Muscle of leg (tissue), 11 donors: Measurements from ENCODE around the gene CPA3. TPM values are rescaled to one million over a fixed set of nuclear protein-coding genes. Genes with fewer than 3 reads are reported as not detected.

ENCODE experiments used
- DNase-seq: peaks from one replicate; pipeline ENCODE4 v3.0.0; 2013
- H3K27ac ChIP-seq: one replicate; pipeline ENCODE4 v1.5.1; 2013; ENCODE audit warnings: mild to moderate bottlenecking, low read length, control low read depth
- H3K27me3 ChIP-seq: one replicate; pipeline ENCODE4 v1.6.1; 2013; ENCODE audit warnings: low read length; ENCODE audit not compliant: control insufficient read depth, insufficient read depth
- H3K36me3 ChIP-seq: one replicate; pipeline ENCODE4 v1.6.1; 2013; ENCODE audit warnings: low read length; ENCODE audit not compliant: control insufficient read depth, insufficient read depth
- H3K4me1 ChIP-seq: one replicate; pipeline ENCODE4 v1.6.1; 2013; ENCODE audit warnings: low read length; ENCODE audit not compliant: control insufficient read depth, insufficient read depth
- H3K4me3 ChIP-seq: one replicate; pipeline ENCODE4 v1.5.1; 2013; ENCODE audit warnings: low read length, control low read depth
- H3K9me3 ChIP-seq: replicated peaks from 2 replicates; pipeline ENCODE4 v1.6.1; 2013; ENCODE audit warnings: low read depth, low read length; ENCODE audit not compliant: control insufficient read depth
- WGBS: methylation state at CpG from one replicate; pipeline ENCODE4 v1.1.5; 2013; ENCODE audit warnings: missing lambda C conversion rate; ENCODE audit not compliant: insufficient coverage; 5-methylcytosine and 5-hydroxymethylcytosine counted together
- polyA plus RNA-seq, 8 donors: library from polyadenylated mRNA; unstranded; fragments of 120-200 nt; gene quantifications; one replicate each; pipeline versions ENCODE4 v1.2.1 to v1.2.3, GENCODE V29; 2013; ENCODE audit warnings: inconsistent platforms in 1 of 8, low replicate concordance in 1 of 8; ENCODE audit not compliant: insufficient read length in 8 of 8, insufficient read depth in 1 of 8
- total RNA-seq: library from RNA; stranded (reverse); fragments of 120-200 nt; gene quantifications from one replicate; pipeline ENCODE4 v1.2.4, GENCODE V29; 2013

CPA3 gene
- total and polyA plus RNA-seq, 9 donors, result 0.75 to 3.1 (median 1.3) TPM

GRCh38 chr3:148881286-148881685, 16.2 kb downstream of the CPA3 start:
- no peak overlapping the region for H3K27ac ChIP-seq
- no CpG with 5 or more reads among the region's 2 CpGs for WGBS
- no peaks in the 10 kb centered on the region for H3K27me3 ChIP-seq
- peaks cover 2% of the 10 kb centered on the region for H3K4me1 ChIP-seq
- H3K36me3 ChIP-seq, result no peaks in the 10 kb centered on the region
- DNase-seq, result no peak
- no peaks in the 10 kb centered on the region for H3K9me3 ChIP-seq
- no peak overlapping the region for H3K4me3 ChIP-seq

- no peaks in the 10 kb centered on the region for H3K36me3 ChIP-seq
- no peak overlapping the region for H3K27ac ChIP-seq
- DNase-seq, result peak; percentile 74
- no peaks in the 10 kb centered on the region for H3K9me3 ChIP-seq
- H3K4me3 ChIP-seq, result no peak overlapping the region
- H3K4me1 ChIP-seq, result peaks cover 2% of the 10 kb centered on the region
- WGBS, result no CpG with 5 or more reads among the region's 4 CpGs
- no peaks in the 10 kb centered on the region for H3K27me3 ChIP-seq
Measured at GRCh38 chr3:148882288-148882687, 17.2 kb downstream of the CPA3 start.

GRCh38 chr3:148883163-148883562, 18.1 kb downstream of the CPA3 start:
- 14% methylated on average over 1 of the region's 1 CpG for WGBS
- peak; percentile 15 for DNase-seq

GRCh38 chr3:148884261-148884660, 19.2 kb downstream of the CPA3 start:
- no peak for DNase-seq

More at GRCh38 chr3:148883163-148883562, 18.1 kb downstream of the CPA3 start:
- Histone ChIP-seq H3K36me3 (no peaks in the 10 kb centered on the region), H3K27me3 (no peaks in the 10 kb centered on the region), H3K27ac (no peak overlapping the region), H3K4me1 (peaks cover 2% of the 10 kb centered on the region), H3K4me3 (no peak overlapping the region), H3K9me3 (no peaks in the 10 kb centered on the region)

GRCh38 chr3:148889828-148890227, 24.7 kb downstream of the CPA3 start:
- H3K4me3 ChIP-seq, result no peak overlapping the region
- H3K27ac ChIP-seq, result no peak overlapping the region
- no peaks in the 10 kb centered on the region for H3K36me3 ChIP-seq
- no peaks in the 10 kb centered on the region for H3K27me3 ChIP-seq
- no peaks in the 10 kb centered on the region for H3K4me1 ChIP-seq
- no peak for DNase-seq
- WGBS, result no CpG with 5 or more reads among the region's 2 CpGs
- no peaks in the 10 kb centered on the region for H3K9me3 ChIP-seq

More at GRCh38 chr3:148884261-148884660, 19.2 kb downstream of the CPA3 start:
- no peaks in the 10 kb centered on the region for H3K27me3 ChIP-seq
- no peaks in the 10 kb centered on the region for H3K36me3 ChIP-seq
- H3K27ac ChIP-seq, result no peak overlapping the region
- no peaks in the 10 kb centered on the region for H3K9me3 ChIP-seq
- H3K4me1 ChIP-seq, result peaks cover 2% of the 10 kb centered on the region
- H3K4me3 ChIP-seq, result no peak overlapping the region

- Histone ChIP-seq H3K9me3 (no peaks in the 10 kb centered on the region), H3K4me3 (no peak overlapping the region), H3K4me1 (no peaks in the 10 kb centered on the region), H3K27me3 (no peaks in the 10 kb centered on the region), H3K36me3 (no peaks in the 10 kb centered on the region), H3K27ac (no peak overlapping the region)
- 29% methylated on average over 2 of the region's 3 CpGs for WGBS
- no peak for DNase-seq
Measured at GRCh38 chr3:148896062-148896461, 31.0 kb downstream of the CPA3 start.

GRCh38 chr3:148901987-148902791, 37.1 kb downstream of the CPA3 start:
- DNase-seq, result peak; percentile 2
- no peak overlapping the region for H3K27ac ChIP-seq
- no peaks in the 10 kb centered on the region for H3K27me3 ChIP-seq
- no CpG with 5 or more reads among the region's 4 CpGs for WGBS
- H3K4me1 ChIP-seq, result no peaks in the 10 kb centered on the region
- H3K9me3 ChIP-seq, result no peaks in the 10 kb centered on the region
- no peaks in the 10 kb centered on the region for H3K36me3 ChIP-seq
- H3K4me3 ChIP-seq, result no peak overlapping the region

- no peak for DNase-seq
- Histone ChIP-seq H3K9me3 (no peaks in the 10 kb centered on the region), H3K36me3 (no peaks in the 10 kb centered on the region), H3K27me3 (no peaks in the 10 kb centered on the region), H3K4me3 (no peak overlapping the region), H3K27ac (no peak overlapping the region), H3K4me1 (no peaks in the 10 kb centered on the region)
- 80% methylated on average over 1 of the region's 2 CpGs for WGBS
Measured at GRCh38 chr3:148903022-148903442, 37.9 kb downstream of the CPA3 start.

GRCh38 chr3:148903941-148904340, 38.8 kb downstream of the CPA3 start:
- DNase-seq, result no peak
- H3K9me3 ChIP-seq, result no peaks in the 10 kb centered on the region
- H3K4me3 ChIP-seq, result no peak overlapping the region
- no peaks in the 10 kb centered on the region for H3K36me3 ChIP-seq
- H3K27me3 ChIP-seq, result no peaks in the 10 kb centered on the region
- H3K27ac ChIP-seq, result no peak overlapping the region
- H3K4me1 ChIP-seq, result no peaks in the 10 kb centered on the region

GRCh38 chr3:148906667-148907066, 41.6 kb downstream of the CPA3 start:
- Histone ChIP-seq H3K27ac (no peak overlapping the region), H3K27me3 (no peaks in the 10 kb centered on the region), H3K36me3 (no peaks in the 10 kb centered on the region), H3K9me3 (no peaks in the 10 kb centered on the region), H3K4me3 (no peak overlapping the region), H3K4me1 (no peaks in the 10 kb centered on the region)
- no CpG with 5 or more reads among the region's 2 CpGs for WGBS
- no peak for DNase-seq

GRCh38 chr3:148911173-148911572, 46.1 kb downstream of the CPA3 start:
- Histone ChIP-seq H3K36me3 (no peaks in the 10 kb centered on the region), H3K27me3 (no peaks in the 10 kb centered on the region), H3K4me3 (no peak overlapping the region), H3K4me1 (no peaks in the 10 kb centered on the region), H3K27ac (no peak overlapping the region), H3K9me3 (no peaks in the 10 kb centered on the region)
- DNase-seq, result no peak
- WGBS, result 33% methylated on average over 1 of the region's 2 CpGs
